Activated CD8-positive, alpha-beta memory T cell treated with anti-CD3 and anti-CD28 coated beads, Interleukin-2, amount 50 U/mL, for 4 hours (primary cell): ENCODE measurements around the gene MORC4.
"Not testable (repeated sequence)": the region's sequence is repeated elsewhere in the genome, so short reads cannot be mapped to it uniquely, and the experiment has no call there.

ENCODE experiments used
- DNase-seq: peaks from one replicate; pipeline ENCODE4 v3.0.0-alpha.2; 2020

MORC4 gene

DNA sequence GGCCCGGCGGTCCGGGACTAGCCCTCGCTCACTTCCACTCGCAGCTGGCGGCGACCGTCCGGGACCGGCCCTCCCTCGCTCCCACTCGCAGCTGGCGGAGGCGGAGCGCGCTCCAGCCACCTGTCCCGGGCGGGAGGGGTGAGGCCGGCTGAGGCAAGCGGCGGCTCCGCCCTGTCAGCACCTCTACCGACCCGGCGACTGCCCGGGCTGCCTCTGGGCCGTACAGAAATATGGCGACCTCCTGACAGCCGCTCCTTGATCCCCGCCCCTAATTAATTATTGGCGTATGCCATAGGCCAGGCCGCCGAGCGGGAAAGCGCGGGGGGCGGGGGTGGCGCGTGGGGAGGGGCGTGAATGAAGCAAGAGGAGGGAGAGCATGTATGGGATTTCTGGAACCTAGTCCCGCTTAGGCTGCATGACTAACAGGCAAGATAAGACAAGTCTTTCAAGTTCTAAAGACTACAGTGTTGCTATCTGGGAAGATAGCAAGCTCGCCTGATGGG, at the start of gene MORC4:
Gene MORC4, minus strand, starts transcription at position 200 of the 503 bp plus-strand sequence. CDS start 243 bp downstream, outside the sequence.
- peak; percentile 61 for DNase-seq

DNA sequence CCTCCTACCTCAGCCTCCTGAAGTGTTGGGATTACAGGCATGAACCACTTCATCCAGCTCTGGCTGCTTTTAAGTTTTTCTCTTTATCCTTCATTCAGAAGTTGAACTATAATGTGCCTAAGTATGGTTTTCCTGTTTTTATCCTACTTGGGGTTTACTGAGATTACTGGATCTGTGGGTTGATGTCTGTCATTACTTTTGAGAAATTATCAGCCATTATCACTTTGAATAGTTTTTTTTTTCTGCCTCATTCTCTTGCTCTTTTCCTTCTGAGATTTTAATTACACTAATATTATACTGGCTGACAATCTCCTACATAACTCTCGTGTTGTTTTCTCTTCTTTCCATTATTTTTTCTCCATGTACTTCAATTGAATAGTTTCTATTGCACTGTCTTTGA, 47.6 kb upstream of the MORC4 start:
- no peak for DNase-seq

DNA sequence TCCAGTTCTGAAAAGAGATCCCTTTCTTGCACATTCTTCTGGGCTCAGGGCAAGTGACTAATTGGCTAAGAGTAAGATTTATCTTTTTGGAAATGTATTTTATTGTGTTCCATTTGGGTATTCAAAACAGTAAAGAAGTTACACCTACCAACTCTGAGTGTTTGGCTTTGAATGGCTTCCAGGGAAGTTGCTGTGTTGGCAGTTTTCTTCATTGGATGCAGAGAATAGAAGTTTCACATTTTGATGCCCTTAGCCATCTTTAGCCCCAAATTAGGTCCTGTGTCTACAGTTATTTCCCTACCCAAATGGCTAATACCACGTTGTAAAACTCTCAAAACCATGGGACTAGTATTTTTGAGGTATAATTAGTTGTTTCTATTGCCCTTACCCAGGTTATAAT, 29.7 kb upstream of the MORC4 start:
- DNase-seq, result no peak

DNA sequence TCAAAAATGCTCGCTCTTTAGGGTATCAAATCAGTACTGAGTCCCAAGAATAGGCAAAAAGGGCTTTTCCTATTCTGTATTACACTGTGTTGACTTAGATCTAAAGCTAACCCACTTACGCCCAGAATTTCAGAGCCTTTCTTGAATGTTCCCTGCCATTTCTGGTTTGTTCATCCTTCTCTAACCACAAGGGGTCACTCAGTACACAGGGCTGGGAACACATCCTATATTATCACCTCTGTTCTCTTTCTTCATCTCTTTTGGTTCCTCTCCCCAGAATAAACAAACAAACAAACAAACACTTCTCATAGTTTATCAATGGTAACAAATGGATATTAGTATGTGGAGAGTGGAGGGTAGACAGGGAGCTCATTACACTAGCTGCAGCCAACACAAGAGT, 25.5 kb upstream of the MORC4 start:
- no peak for DNase-seq

DNA sequence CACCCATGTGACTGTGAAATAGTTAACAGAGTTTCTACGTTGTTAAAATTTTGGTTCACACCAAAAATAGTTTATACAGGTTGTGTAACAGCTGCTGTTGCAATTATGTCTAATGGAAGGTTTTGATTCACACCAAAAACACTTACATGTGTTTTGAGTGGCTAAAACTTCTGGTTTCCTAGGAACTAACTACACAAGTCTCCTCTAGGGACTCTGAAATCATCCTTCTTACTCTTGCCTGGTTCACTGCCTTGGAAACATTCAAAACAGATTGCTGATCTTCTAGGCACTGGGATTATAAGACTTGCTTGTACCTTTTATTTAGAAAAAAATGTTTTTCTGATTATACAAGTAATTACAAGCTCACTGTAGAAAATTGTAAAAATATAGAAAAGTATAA, 14.9 kb upstream of the MORC4 start:
- DNase-seq, result no peak

DNA sequence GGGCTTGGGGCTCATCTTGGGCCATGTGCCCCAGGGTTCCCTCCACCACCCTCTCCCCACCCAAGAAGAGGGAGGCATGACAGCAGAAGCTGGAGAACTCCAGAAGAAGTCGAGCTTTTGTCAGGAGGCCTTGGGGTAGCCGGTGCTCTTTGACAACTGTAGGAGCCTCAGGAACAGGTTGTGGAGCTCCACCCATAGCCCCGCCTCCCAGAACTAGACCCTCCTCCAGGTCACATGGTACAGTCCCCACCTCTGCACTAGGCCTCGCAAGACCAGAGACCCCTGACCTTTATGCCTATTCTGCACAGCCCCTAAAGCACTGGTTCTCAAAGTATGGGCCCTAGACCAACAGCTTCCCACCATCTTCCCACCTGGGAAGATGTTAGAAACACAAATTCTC, 8.0 kb upstream of the MORC4 start:
- no peak for DNase-seq

DNA sequence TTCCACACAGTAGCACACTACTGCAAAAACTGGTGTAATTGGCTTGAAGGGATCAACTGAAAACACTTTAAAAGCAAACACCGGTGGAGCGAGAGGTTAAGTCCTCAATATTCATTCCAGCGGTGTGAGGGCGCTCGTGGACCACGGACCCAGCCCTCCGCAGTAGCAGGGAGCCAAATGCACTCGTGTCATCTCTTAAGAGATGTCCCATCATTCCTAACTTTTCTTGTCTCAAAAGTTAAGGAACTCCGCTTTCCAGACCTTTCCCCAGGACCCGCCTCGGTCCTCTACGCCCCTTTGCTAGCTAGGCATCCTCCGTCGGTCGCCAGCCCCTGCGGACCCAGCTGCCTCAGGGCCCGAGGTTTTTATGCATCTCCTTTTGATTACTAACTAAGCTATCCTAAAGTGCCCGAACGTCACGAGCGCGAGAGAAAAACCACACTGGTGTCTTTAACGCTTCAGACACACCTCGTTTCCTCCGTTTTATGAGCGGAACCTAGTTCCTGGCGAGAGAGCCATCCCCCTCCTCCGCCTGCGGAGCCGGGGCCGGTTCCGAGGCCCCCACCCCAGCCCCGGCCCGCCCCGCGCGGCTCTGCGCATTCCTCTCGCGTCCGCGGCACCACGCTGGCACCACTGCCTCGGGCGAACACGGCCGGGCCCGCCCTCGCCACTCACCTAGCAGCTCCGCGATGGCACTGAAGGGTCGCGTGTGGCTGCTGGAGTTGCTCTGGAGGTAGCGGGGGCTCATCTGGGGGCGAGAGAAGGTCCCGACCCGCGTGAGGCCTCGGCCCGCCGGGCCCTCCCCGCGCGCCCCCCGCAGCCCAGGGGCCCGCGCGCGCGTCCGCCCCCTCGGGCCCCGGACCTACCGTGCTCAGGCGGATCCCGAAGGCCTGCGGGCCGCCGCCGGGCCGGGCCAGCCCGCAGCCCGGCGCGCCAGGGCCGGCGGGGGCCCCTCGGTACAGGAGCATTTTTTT, 723 bp downstream of the MORC4 start:
- DNase-seq, result peak; percentile 39

DNA sequence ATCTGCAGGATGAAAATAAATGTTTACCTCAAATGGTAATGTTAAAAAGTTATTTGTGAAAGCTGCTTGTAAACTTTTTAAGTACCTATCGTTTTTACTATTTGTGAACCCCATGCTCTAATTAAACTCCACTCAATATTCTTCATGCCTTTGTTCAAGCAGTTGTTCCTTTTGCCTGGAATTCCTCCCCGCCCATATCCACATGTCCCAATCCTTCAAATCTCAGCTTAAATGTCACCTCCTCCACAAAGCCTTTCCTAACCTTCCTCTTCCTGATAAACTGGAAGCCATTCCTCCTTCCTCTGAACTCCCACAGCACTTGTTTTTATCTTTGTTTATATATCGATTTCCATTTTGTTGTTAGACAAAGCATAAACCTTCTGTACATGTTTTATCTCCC, 2.4 kb downstream of the MORC4 start:
- no peak for DNase-seq

DNA sequence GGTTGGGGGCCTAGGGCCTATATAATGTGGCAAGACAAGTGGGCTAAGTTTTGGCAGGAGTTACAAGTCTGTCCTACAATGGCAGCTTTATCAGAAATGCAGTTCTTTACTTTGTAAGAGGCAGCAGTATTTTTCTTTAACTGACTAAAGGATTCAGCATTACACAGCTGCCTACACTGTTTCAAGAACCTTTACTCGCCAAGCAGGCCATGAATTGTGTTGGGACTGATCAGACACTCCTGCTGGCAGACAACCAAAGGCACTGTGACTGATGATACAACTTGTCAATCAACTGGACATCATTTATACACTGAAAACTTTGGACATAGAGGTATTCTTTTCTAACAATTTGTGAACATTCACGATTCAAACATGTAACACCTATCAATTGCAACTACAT, 4.3 kb downstream of the MORC4 start:
- no peak for DNase-seq

DNA sequence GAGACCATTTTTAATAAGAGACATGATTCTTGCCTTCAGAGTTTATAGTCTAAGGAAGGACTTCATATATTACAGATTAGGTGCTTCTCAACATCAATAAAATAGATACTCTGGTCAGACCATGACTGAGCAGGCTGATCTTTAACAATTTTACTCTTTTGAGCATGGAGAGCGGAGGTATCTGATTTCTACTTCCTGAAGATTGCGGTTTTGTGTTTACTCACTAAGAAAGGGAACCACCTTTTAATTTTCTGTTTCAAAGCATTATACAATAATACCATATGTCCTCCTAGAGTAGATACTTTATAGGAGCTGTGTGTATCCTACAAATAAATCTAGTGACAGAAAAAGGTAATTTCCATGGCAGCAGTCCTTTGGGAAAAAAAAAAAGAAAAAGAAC, 12.5 kb downstream of the MORC4 start:
- no peak for DNase-seq

DNA sequence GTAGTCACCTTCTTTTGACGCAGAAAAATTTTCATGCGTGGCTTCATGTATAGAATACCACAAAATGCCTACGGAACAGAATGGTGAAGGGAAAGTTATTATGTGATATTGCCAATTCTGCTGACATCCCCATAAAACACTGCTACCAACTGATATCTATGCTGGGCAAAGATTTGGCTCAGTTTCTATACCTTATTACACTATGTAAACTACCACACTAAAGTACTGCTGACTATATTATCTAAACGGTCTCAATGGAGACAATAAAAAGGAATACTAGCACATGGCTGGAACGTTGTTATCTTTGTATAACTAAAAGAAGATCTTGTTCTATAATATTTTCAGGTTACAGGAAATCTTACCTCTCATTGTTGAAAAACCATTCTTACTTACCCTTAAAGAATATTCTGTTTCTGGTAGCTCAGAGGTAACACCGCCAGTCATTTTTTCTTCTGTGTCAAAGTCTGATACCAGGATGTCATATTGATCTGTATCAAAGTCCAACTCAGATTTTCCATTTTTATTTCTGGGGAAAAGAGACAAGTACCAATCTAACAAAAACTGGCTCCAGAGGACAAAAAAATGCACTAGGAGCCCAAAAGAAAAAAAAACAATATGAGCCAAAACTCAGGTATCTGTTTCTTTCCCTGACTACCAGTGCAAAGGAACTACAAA, 18.9 kb downstream of the MORC4 start:
- no peak for DNase-seq

DNA sequence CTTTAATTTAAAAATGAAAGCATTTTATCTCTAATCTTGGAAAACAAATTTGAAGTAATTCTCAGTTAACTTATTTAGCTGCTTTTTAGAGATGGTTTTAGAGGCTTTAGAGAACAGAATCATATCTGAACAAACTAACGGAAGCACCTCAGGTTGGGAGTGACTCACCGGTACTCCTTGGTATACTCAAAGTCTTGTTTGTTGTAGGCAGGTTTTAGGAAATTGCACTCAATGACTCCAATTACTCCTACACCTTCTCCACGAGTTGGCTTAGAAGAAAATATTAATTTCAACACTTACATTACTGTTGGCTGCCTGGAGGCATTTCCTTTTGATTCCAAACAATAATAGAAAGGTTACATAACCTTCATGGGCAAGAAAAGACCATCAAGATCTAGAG, 23.6 kb downstream of the MORC4 start:
- no peak for DNase-seq

DNA sequence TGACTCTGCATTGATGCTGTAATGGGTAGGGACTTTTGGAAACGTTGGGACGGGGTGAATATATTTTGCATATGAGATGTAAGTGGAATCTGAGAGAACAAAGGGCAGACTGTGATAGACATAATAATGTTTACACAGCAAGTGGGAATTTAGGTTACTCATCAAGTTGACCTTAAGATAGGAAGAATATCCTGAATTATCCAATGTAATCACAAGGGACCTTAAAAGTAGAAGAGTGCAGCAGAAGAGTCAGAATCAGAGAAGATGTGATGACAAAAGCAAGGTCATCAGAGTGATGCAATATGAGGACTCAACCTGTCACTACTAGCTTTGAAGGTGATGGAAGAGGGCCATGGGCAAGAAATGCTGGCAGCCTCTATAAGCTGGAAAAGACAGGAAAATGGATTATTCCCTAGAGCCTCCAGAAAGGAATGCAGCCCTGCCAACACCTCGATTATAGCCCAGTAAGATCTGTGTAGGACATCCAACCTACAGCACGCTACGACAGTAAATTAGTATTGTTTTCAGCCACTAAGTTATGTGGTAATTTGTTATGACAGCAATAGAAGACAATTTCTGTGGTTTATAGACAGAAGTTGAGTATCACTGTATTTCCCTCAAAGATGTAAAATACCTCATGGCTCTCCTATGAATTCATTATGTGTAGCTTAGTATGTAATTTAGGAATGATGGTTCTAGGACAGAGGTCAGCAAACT, 26.4 kb downstream of the MORC4 start:
- DNase-seq, result no peak

DNA sequence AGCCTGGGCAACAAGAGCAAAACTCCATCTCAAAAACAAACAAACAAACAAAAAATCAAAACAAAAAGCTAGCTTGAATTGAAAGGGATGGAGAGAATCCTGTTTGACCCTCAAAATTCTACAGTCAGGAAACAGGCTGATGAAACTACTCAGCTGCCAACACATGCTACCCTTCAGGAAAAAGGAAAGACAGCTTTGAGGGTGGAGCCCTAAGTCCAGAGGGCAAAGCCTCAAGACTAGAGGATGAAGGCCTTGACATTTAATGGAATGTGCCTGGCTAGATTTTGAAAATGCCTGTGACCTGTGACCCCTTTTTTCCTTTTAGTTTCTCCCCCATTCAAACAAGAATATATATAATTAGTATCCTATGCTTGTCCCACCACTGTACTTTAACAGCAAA, 27.1 kb downstream of the MORC4 start:
- DNase-seq, result no peak

DNA sequence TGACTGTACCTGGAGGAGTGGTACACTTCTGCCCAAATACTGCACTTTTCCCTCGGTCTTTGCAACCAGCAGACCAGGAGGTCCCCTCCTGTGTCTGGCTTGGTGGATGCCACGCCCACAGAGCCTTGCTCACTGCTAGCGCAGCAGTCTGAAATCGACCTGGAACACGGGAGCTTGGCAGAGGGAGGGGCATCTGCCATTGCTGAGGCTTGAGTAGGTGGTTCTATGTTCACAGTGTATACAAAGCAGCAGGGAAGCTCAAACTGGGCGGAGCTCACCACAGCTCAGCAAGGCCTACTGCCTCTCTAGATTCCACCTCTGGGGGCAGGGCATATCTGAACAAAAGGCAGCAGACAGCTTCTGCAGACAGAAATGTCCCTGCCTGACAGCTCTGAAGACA, 33.5 kb downstream of the MORC4 start:
- not testable (repeated sequence) for DNase-seq

DNA sequence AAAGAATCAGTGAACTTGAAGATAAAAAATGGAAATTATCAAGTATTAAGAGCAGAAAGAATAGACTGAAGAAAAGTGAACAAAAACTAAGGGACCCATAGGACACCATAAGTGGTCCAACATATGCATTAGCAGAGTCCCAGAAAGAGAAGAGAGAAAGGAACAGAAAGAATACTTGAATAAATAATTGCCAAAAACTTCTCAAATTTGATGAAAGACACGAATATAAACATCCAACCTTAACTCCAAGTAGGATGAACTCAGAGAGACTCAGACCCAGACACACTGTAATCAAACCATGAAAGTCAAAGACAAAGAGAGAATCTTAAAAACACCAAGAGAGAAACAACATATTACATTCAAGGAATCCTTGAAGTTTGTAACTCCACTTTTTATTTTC, 35.7 kb downstream of the MORC4 start:
- no peak for DNase-seq

DNA sequence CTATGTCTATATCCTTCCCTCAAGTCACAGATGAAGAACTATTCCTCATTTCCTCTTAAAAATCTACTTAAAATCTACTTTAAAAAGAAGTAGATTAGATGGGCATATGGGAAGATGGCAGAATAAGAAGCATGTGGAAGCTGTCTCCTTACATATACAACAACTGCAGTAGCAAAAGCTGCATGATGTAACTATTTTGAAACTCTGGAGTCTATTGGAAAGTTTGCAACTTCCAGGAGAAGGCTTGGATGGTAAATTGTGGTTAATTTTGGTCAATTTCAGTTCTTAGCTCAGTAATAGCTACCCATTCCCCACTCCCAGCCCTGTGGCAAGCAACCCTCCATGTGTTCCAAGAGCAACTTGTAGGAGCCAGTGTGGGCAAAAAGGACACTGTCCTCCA, 36.9 kb downstream of the MORC4 start:
- DNase-seq, result no peak

DNA sequence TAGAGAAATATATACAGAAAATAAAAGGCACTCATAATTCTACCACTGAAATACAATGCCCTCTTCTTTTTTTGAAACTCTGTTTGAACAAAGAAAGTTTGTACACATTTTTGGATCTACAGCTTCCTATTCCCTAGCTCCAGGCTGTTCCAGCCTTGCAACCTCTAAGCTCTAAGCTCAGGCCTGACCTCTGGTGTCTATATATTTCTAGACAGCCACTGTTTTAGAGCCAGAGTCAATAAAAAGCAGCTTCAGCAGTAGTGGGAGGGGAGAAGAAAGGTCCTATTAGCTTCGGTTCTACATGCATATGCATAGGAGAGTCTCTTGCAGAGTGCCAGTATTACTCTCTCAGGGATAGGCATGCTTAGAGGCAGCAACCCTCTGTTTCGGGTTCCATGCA, 40.1 kb downstream of the MORC4 start:
- DNase-seq, result no peak

DNA sequence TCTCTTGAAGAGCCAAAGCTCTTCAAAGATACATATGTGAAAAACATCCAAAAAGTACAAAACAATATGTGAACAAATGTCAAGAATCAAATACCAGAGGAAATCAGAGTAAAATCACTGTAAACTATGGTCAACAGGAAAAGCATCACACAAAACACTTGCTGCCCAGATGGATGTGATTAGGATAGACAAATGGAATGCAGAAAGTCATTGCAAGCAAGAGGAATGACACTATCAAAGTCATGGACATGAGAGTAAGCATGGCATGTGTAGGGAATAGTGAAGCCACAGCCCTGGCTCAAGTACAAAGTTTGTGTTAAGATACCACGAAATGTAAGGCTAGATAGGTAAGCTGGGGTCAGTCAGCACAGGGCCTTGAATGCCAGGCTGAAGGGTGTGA, 42.2 kb downstream of the MORC4 start:
- no peak for DNase-seq

DNA sequence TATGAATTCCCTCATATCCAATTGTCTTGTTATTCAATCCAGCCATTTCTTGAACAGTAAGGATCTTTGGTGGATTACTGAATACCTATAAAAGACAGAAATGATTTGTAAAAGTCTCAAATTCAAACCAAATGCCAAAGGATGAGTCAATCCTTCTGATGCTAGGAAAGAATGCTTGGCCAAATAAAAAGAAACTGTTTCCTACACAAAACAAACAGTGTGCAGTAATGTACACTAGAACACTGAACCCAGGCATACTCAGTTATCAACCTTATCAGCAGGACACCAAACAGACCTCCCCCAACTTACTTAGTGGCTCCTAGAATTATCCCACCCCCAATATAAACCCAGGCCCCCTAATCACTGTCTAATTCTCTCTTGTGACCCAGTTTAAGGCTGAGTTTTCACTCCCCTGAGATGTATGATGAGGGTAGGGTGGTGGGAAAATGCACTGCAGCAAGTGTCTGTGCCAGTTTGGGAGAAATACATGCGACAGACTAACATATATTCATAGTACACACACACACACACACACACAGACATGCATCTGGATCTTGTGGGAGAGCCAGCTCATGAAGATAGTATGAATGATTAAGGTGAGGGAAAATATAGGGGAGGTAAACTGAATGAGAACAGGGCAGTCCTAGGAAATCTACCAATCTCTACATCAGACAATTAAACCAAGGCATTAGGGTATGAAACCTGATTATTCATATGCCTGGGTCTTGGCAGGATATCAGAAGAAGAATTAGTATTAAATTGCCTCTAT, 44.8 kb downstream of the MORC4 start:
- no peak for DNase-seq

DNA sequence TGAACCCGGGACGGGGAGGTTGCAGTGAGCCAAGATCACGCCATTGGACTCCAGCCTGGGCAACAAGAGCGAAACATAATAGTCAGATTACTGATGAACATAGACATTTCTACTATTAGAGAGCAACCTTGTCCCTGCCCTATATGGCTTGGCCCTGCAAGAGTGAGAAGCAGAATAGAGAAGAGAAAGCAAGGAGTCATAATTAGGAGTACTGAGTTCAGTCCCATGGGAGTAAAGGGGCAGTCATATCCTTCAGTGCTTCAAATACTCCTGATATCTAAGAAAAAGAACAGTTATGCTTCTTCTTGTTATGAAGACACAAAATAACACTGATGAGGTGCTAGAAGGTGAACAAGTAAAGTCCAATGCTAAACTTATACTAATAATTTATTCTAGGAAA, 46.0 kb downstream of the MORC4 start:
- no peak for DNase-seq

DNA sequence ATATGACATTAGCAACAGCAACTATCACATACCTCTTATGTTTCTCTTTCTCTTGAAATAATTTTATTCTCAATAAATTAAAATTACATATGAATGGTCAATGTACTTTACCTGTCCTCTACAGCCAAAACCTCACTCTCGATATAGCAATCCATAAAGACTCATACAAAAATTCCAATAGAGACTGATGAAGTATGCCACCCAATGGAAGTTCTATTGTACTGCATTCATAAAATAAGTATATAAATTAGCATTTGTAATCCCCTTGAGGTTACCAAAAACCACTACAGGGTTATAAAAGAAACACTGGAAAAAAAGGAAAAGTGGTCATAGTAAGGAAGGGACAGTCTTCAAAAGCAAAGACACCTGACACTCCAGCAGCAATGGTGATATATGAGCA, 47.0 kb downstream of the MORC4 start:
- DNase-seq, result no peak

DNA sequence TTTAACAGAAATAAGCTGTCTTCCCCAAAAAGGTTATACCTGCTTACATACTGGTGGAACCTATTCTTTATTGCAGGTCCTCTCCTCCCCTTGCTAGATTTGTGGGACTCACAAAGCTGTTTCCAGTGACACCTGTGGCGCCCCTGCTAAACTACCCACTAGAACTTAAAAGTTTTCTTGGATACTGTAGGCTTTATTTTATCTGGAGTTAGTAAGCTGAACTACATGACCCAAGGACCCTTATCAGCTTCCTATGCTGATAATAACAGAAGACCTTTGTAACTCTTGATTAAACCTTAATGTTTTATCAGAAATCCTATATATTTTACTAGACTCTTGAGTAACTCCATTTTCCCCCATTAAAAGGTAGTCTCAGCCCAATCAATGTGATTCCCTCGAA, 47.5 kb downstream of the MORC4 start:
- DNase-seq, result no peak
